ENCODE data around the gene ARID1A. TPM values are rescaled to one million over a fixed set of nuclear protein-coding genes. Genes with fewer than 3 reads are reported as not detected.

The ARID1A gene
- total and polyA plus RNA-seq, 9 of the 15 experiments (the other 6 are each of a cell fraction or from before 2014, with no cell fraction given) = 8.3 to 88.3 (median 22.5) TPM

GRCh38 chr1:26690157-26690556 lies 5.7 kb upstream of the ARID1A start:
- Histone ChIP-seq H3K9me1 (ENCODE audit: control insufficient read depth, insufficient read depth, low read length) (no peaks in the 10 kb centered on the region), H3K9ac (ENCODE audit: insufficient read depth in 1 of 2, low read depth in 2 of 2, low read length in 2 of 2) (no peak overlapping the region; a peak in 1 of 4 replicates), H3K4me3 (no peak overlapping the region), H3K9me3 (replicated peaks; ENCODE audit: control insufficient read depth, insufficient read depth, low read depth, low read length) (no peaks in the 10 kb centered on the region), H2AFZ (ENCODE audit: low read depth, low read length) (peak overlapping the region; percentile 83), H3K79me2 (ENCODE audit: control insufficient read depth, insufficient read depth, low read length) (peaks cover 21% of the 10 kb centered on the region), H3K4me1 (replicated peaks in 1 of 2; ENCODE audit: control insufficient read depth in 2 of 2, insufficient read depth in 2 of 2, low read length in 2 of 2) (peaks cover 39 to 50% of the 10 kb centered on the region in 2 experiments), H3K36me3 (ENCODE audit: control insufficient read depth, insufficient read depth, low read length) (no peaks in the 10 kb centered on the region), H3K27me3 (ENCODE audit: control insufficient read depth in 2 of 2, insufficient read depth in 2 of 2, low read length in 2 of 2) (no peaks in the 10 kb centered on the region), H3K27ac (ENCODE audit: extremely low read depth, low read depth, low read length) (peak overlapping the region; percentile 62; the same call in 2 of the 3 replicates), H4K20me1 (replicated peaks; ENCODE audit: control insufficient read depth, insufficient read depth, low read length) (no peaks in the 10 kb centered on the region), H3K4me2 (ENCODE audit: insufficient read depth, low read length) (no peak overlapping the region)
- no TSS peak for BruUV-seq (replicated peaks)
- FAIRE-seq (peak; percentile 19), ATAC-seq (no peak), DNase-seq (ENCODE audit: extremely low read depth in 1 of 4, low spot score in 3 of 4) (peak in 3 of 4 experiments; percentile 8 to 61 (median 51))
- in situ Hi-C loops (cut with MboI) = no loop called here
- 33% methylated on average over 2 of the region's 2 CpGs for WGBS (ENCODE audit: insufficient coverage, low coverage, missing lambda C conversion rate)
- intact Hi-C loops (cut with micrococcal nuclease) = loop anchor here (10.0 kb wide), 2 partner anchors 175 to 185 kb away; partner anchors contain the start of gene SFN
- ChIA-PET POLR2A (interaction anchor here (0.6 to 15.7 kb wide), 7 partner anchors 7 to 99 kb away, joined by 3 to 159 read pairs (median 4); no protein-coding TSS in a partner anchor), CTCF (ENCODE audit: low intra/inter-chr PET ratio) (no interaction called here)
- no peak for TF ChIP-seq ZNF197 (CRISPR knock-in tag; IDR thresholded peaks at IDR 0.05; ENCODE audit: low read depth)
- 0 out of 2 replicates have a peak, but pooled peaks have one; percentile 28 for TF ChIP-seq HDAC2 (IDR thresholded peaks at IDR 0.05)
- TF ChIP-seq, protein P1, sequence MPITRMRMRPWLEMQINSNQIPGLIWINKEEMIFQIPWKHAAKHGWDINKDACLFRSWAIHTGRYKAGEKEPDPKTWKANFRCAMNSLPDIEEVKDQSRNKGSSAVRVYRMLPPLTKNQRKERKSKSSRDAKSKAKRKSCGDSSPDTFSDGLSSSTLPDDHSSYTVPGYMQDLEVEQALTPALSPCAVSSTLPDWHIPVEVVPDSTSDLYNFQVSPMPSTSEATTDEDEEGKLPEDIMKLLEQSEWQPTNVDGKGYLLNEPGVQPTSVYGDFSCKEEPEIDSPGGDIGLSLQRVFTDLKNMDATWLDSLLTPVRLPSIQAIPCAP (CRISPR knock-in tag; IDR thresholded peaks at IDR 0.05; ENCODE audit: borderline replicate concordance) = no peak
- TF ChIP-seq PHB (CRISPR knock-in tag; IDR thresholded peaks at IDR 0.05) = no peak
- peak; percentile 41 for TF ChIP-seq SOX6 (IDR thresholded peaks at IDR 0.05)
- TF ChIP-seq SMARCB1 (IDR thresholded peaks at IDR 0.05; ENCODE audit: insufficient read length, low read depth) = peak; percentile 23
- TF ChIP-seq EGR1 (conservative IDR thresholded peaks at IDR 0.05) = 0 out of 2 replicates have a peak, but pooled peaks have one; percentile 15
- TF ChIP-seq BRF1 (IDR thresholded peaks at IDR 0.05; ENCODE audit: borderline replicate concordance, extremely low read depth, insufficient read length) = no peak
- no peak for TF ChIP-seq KDM2B (CRISPR knock-in tag; IDR thresholded peaks at IDR 0.05)
- TF ChIP-seq, protein P2, sequence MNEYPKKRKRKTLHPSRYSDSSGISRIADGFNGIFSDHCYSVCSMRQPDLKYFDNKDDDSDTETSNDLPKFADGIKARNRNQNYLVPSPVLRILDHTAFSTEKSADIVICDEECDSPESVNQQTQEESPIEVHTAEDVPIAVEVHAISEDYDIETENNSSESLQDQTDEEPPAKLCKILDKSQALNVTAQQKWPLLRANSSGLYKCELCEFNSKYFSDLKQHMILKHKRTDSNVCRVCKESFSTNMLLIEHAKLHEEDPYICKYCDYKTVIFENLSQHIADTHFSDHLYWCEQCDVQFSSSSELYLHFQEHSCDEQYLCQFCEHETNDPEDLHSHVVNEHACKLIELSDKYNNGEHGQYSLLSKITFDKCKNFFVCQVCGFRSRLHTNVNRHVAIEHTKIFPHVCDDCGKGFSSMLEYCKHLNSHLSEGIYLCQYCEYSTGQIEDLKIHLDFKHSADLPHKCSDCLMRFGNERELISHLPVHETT (CRISPR knock-in tag; conservative IDR thresholded peaks at IDR 0.05 in 1 of 2, IDR thresholded peaks at IDR 0.05 in 1 of 2) = 0 out of 4 replicates have a peak, but pooled peaks of 1 of the 2 experiments have one; percentile 57
- TF ChIP-seq BHLHE40 (IDR thresholded peaks at IDR 0.05; ENCODE audit: low read length) = 0 out of 2 replicates have a peak, but pooled peaks have one; percentile 22
- TF ChIP-seq, protein P3, sequence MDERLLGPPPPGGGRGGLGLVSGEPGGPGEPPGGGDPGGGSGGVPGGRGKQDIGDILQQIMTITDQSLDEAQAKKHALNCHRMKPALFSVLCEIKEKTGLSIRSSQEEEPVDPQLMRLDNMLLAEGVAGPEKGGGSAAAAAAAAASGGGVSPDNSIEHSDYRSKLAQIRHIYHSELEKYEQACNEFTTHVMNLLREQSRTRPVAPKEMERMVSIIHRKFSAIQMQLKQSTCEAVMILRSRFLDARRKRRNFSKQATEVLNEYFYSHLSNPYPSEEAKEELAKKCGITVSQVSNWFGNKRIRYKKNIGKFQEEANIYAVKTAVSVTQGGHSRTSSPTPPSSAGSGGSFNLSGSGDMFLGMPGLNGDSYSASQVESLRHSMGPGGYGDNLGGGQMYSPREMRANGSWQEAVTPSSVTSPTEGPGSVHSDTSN (CRISPR knock-in tag; IDR thresholded peaks at IDR 0.05; ENCODE audit: low read depth) = no peak
- TF ChIP-seq, protein P3 (tag; conservative IDR thresholded peaks at IDR 0.05; ENCODE audit: low read depth) = no peak
- 0 out of 2 replicates have a peak, but pooled peaks have one; percentile 7 for TF ChIP-seq NFE2 (IDR thresholded peaks at IDR 0.05; ENCODE audit: low read depth)
- 0 out of 2 replicates have a peak, but pooled peaks have one; percentile 33 for TF ChIP-seq ZNF584 (CRISPR knock-in tag; IDR thresholded peaks at IDR 0.05; ENCODE audit: low read depth)
- 0 out of 4 replicates have a peak, but pooled peaks of 1 of the 2 experiments have one; percentile 25 for TF ChIP-seq MNT (conservative IDR thresholded peaks at IDR 0.05)

Measured in K562 (cell line).